Ureter (tissue), 1 donor: ENCODE measurements around the gene GPRC5D. TPM values are rescaled to one million over a fixed set of nuclear protein-coding genes. Genes with fewer than 3 reads are reported as not detected.

Source experiments
- DNase-seq: peaks from one replicate; pipeline ENCODE4 v3.0.0-alpha.2; 2020; ENCODE audit warnings: low spot score
- total RNA-seq: library from RNA; stranded (reverse); gene quantifications from one replicate; pipeline ENCODE4 v1.2.4, GENCODE V29; 2023
- donor health status: DM: yes; HTN: yes; CAD: no.

GPRC5D gene
- total RNA-seq, 1 donor from 2014 or later, result 0.47 TPM

DNA sequence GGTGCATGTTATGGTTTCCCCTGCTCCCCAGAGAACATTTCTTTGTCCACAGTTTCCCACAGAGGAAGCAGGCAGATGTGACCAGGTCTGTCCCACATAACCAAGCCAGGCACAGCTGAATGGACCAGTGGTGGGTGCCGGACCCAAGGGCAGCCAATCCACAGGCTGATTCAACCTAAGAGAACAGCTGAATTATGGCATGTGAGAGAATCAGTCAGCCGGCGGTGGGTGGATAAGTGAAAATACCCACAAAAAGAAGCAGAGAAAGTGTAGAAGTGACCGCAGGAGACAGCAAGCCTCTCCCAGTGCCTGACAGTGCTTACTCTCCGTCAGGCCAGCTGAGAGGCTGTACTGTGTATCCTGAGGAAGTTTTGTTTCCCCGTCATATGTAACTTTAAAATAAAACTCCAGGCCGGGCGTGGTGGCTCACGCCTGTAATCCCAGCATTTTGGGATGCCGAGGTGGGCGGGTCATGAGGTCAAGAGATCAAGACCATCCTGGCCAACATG, 14.9 kb downstream of the GPRC5D start:
- no peak for DNase-seq

DNA sequence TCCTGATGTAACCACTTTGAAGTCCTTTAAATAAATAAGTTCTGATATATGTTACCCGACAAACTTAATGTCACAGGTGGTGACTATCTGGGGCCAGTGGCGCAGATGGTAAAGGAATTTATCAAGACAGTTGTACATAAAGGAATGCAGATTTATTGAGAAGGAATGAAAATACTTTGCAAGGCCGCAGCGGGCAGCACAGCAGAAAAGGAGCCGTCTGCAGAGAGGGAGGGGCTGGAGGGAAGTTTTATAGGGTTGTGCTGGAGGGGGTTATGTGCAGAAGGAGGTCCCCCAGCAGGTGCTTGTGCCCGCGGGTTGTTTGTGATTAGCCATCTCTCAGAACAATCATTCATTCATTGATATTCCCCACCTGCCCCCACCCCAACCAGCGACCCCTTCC, 17.4 kb downstream of the GPRC5D start:
- DNase-seq, result no peak

DNA sequence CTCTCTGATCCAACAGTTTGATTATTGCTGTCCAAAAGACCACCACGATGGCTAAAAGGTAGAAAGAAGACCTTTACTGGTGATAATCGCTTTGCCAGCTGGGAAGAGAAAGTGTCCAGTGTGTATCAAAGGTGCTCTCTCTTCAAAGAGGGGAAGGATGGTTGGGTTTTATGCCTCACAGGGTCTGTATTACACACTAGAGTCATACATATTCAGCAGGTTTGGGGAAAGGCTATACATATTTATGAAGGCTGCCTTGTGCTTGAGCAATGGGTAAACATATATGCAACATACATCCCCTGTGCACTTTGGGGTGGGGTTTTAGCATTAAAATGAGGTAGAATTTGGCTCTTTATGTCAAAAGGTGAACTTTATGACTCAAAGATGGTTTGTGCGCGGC, 18.2 kb downstream of the GPRC5D start:
- DNase-seq, result no peak

DNA sequence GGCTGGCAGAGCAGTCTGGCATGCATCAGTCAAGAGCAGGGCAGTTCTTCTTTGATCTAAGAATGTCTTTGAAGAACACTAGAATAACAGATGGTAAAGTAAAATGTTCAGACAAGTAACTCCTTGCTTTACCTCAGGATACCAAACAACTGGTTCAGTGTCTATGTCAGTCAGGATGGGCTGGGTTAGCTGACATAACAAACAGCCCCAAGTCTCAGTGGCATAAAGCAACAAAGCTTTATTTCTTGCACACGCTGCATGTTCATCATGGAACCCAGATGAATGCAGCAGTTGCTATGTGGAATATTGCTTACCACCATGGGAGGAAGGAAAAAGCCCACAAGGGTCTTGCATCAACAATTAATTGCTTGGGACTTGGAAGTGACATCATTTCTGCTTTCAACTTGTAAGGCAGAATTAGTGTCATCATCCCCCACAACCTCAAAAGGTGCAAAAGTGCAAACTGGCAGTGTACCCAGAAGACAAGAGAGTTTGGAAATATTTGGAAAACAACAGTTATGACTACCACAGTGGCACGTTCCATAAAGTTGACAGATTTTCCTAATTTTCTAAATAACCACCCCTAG, 21.2 kb downstream of the GPRC5D start:
- no peak for DNase-seq

- DNase-seq, result no peak
Observed at GRCh38 chr12:12929696-12930095, 22.3 kb downstream of the GPRC5D start.

DNA sequence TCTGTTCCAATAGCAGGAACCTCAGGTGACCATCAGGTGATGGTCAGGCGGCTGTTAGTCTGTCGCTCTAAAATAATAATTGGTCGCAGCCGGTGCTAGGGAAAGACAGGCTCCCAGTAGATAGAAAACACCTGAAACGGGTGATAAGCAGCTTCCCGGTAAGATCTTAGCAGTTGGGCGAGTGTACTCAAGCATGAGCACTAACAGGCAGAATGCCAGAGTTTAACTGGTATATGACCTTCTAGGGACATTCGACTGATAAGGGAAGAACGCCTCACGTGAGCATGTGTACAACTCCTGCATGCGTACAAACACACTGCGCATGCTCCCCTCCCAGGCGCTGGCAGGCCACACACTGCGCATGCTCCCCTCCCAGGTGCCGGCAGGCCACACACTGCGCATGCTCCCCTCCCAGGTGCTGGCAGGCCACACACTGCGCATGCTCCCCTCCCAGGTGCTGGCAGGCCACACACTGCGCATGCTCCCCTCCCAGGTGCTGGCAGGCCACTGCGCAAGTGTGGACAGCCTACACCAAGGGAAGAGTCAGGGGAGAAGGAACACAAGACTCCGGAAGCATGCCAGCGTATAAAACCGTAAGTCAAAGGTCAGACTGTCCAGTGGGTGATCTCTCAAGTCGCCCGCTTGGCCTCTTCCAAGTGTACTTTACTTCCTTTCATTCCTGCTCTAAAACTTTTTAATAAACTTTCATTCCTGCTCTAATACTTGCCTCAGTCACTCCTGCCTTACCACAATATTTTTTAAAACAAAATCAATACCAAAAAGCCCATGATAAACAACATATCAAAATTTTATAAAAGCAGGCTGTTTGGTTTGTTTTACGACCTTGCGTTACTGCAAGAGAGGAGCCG, 24.5 kb downstream of the GPRC5D start:
- DNase-seq, result peak; percentile 87

- DNase-seq, result no peak
Observed at GRCh38 chr12:12926571-12927071, 25.3 kb downstream of the GPRC5D start.

DNA sequence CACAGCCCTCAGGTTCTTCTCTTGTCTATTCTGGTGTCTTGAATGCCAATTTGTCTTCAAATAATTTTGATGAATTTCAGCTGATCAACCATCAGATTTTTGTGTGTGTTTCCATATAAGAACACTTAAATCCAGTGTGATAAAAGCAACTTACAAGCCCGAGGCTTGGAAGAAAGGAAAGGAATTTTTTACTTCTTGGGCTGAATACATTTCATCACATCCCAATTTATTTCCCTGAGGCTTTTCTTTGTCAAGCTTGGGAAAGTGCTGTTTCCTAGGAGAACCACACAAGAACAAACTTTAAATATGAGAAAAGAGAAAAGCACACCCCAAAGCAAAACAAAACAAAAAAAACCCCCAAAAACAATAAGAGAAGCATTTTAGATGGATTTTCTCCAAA, 26.6 kb downstream of the GPRC5D start:
- DNase-seq, result no peak

GRCh38 chr12:12924169-12924568, 27.8 kb downstream of the GPRC5D start:
- no peak for DNase-seq

DNA sequence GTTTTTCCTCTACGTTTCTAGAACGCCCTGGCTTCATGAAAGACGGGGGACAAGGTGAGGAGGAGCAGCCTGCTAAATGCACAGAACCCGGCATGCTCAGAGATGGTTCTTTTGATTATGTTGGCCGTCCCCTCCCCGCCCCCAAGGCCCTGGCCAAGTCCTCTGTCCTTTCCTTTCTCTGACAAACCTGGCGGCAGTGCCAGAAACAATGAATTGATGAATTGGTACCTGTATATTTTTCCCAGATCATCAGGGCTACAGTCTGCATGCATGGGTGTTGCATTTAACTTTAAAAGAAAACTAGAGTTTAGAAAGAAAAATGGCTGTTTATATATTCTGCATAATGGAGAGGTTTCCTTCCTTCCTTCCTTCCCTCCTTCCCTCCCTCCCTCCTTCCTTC, 29.0 kb downstream of the GPRC5D start:
- DNase-seq, result no peak

- DNase-seq, result no peak
Observed at GRCh38 chr12:12922191-12922616, 29.8 kb downstream of the GPRC5D start.

- DNase-seq, result no peak
Observed at GRCh38 chr12:12919666-12920435, 32.1 kb downstream of the GPRC5D start.

DNA sequence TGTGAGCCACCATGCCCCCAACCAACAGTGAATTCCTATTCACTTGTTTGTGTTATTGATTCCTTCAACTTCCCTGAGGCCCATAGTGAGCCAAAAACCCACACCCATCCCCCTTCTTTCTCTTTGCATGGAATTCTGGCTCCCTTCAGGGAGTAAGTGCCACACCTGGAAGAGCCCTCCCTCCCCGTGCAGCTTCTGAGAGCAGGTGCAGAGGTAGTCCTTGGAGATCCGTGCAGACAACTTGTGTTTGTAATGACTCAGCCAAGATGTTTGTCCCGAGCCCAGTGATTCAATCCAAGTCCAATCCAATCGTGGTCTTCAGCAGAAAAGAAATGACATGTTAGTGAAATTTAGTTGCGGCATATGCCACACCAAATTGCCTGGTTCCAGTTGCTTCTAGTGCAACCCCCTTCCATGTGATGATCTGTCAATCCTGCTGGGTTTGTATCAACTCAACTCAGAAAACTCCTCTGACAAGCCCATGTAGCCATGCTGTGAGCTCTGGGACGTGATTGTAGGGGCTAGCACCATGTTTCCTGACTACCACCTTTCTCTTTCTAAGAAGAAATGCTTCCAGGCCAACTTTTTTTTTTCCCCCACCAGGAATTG, 33.1 kb downstream of the GPRC5D start:
- DNase-seq, result no peak

DNA sequence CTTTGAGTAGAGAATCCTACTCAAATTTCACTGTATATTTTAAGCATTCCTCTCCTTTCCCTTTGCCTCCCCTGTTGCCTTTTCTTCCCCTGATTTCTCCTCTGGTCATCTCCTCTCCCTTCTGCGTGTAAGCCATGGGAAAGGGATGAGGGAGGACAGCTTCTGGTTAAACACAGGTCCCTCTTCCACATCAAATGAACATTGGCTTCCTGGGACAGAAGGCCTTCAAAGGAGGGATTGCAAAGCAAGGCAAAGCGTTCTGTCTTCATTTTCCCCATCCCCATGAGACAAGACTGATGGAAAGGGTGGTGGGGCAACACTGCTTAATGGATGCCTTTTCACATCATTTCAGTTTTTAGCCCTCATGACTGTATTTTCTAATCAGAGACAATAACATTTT, 34.5 kb downstream of the GPRC5D start:
- no peak for DNase-seq

GRCh38 chr12:12916135-12916944, 35.6 kb downstream of the GPRC5D start:
- DNase-seq, result peak; percentile 91

DNA sequence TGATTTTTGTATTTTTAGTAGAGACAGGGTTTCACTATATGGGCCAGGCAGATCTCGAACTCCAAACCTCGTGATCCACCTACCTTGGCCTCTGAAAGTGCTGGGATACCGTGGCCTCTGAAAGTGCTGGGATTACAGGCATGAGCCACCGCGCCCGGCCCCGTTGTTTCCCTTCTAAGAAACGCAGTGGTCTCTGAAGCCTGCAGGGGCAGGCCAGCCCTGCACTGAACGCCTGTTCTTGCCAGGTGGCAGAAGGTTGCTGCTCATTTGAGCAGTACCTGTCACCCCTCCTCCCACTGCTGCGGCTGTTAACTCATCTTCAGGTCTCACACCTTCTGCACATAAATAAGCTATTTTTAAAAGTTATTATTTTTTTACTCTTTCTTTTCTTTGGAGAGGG, 36.3 kb downstream of the GPRC5D start:
- no peak for DNase-seq

GRCh38 chr12:12912711-12913110, 39.3 kb downstream of the GPRC5D start:
- no peak for DNase-seq

DNA sequence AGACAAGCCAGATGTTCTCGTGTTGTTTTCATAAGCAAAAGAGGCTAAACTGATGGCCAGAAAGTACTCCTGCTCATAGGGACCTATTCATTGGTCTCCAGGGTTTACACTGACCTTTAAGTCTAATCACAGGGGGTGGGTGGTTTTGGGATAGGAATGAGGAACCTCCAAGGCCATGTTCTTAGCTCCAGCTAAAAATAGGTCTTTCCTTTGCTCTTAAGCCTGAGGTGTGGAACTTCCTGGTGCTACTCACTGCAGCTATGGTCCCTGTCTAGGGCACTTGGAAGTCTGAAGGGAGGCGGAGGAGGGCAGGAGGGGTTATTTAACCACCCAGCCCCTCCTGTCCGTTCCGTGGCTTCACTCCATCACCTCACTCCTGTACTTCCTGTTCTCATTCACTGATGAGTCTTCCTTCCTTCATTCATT, 42.0 kb downstream of the GPRC5D start:
- no peak for DNase-seq

DNA sequence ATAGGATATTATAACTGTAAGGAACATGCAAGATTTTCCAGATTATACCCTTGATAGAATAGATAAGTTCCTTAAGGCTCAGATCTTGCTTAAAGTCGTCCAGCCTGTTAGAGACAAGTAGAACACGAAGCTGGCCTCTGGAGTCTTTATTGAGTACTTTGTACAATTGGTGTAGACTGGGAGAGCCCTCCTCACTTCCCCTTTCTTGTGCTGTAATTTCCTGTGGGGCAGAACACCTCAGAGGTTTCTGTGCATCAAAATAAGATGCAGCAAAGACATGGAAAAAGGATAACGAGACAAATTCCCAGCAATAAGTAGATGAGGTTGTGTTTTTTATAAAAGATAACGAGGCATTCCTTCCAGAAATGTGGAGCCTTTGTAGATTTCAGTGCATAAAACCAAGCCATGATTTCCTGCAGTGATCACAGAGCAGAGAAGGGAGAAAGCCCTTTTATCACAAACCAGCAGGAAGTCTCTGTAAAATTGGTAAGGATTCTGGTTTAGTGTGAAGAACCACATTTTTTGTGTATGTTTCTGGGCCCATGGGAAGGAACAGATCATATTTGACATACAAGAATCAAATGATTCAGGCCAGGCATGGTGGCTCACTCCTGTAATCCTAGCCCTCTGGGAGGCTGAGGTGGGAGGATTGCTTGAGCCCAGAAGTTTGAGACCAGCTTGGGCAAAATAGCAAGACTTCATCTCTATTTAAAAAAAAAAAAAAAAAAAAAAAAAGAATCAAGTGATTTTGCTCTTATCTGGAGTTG, 42.6 kb downstream of the GPRC5D start:
- no peak for DNase-seq

DNA sequence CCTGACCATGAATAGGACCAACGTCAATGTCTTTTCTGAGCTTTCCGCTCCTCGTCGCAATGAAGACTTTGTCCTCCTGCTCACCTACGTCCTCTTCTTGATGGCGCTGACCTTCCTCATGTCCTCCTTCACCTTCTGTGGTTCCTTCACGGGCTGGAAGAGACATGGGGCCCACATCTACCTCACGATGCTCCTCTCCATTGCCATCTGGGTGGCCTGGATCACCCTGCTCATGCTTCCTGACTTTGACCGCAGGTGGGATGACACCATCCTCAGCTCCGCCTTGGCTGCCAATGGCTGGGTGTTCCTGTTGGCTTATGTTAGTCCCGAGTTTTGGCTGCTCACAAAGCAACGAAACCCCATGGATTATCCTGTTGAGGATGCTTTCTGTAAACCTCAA, 43.3 kb downstream of the GPRC5D start:
- DNase-seq, result no peak
